ENCODE measurements around the gene GIT1. TPM values are rescaled to one million over a fixed set of nuclear protein-coding genes. Genes with fewer than 3 reads are reported as not detected.
A peak's percentile ranks its signal among the peaks of the same experiment; 100 is the strongest.

The GIT1 gene
- total RNA-seq, 2 donors from 2014 or later, result 32.8 to 54.9 TPM

GRCh38 chr17:29578626-29579485 is 10.6 kb downstream of the GIT1 start:
- Histone ChIP-seq H3K27ac (no peak overlapping the region), H3K4me1 (peaks cover 4% of the 10 kb centered on the region)

GRCh38 chr17:29577385-29578211 is 11.8 kb downstream of the GIT1 start:
- intact Hi-C loops (cut with DNase I), result no loop called here
- Histone ChIP-seq H3K36me3 (peaks cover 6% of the 10 kb centered on the region), H3K27me3 (no peaks in the 10 kb centered on the region), H3K9me3 (no peaks in the 10 kb centered on the region), H3K9ac (ENCODE audit: low read depth in 2 of 2, low read length in 2 of 2) (no peak overlapping the region), H3K4me1 (peaks cover 4% of the 10 kb centered on the region), H3K27ac (no peak overlapping the region), H3K4me3 (no peak overlapping the region)
- DNase-seq, result peak; percentile 16
- TF ChIP-seq, protein P1, sequence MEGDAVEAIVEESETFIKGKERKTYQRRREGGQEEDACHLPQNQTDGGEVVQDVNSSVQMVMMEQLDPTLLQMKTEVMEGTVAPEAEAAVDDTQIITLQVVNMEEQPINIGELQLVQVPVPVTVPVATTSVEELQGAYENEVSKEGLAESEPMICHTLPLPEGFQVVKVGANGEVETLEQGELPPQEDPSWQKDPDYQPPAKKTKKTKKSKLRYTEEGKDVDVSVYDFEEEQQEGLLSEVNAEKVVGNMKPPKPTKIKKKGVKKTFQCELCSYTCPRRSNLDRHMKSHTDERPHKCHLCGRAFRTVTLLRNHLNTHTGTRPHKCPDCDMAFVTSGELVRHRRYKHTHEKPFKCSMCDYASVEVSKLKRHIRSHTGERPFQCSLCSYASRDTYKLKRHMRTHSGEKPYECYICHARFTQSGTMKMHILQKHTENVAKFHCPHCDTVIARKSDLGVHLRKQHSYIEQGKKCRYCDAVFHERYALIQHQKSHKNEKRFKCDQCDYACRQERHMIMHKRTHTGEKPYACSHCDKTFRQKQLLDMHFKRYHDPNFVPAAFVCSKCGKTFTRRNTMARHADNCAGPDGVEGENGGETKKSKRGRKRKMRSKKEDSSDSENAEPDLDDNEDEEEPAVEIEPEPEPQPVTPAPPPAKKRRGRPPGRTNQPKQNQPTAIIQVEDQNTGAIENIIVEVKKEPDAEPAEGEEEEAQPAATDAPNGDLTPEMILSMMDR (IDR thresholded peaks at IDR 0.05), result no peak

More at GRCh38 chr17:29578626-29579485, 10.6 kb downstream of the GIT1 start:
- no peak overlapping the region for H3K9ac ChIP-seq (ENCODE audit: low read depth in 2 of 2, low read length in 2 of 2)
- DNase-seq, result no peak
- H3K4me3 ChIP-seq, result no peak overlapping the region
- no peaks in the 10 kb centered on the region for H3K9me3 ChIP-seq
- H3K27me3 ChIP-seq, result no peaks in the 10 kb centered on the region
- intact Hi-C loops (cut with DNase I), result no loop called here
- TF ChIP-seq, protein P1 (IDR thresholded peaks at IDR 0.05), result no peak
- peaks cover 6% of the 10 kb centered on the region for H3K36me3 ChIP-seq

- Histone ChIP-seq H3K9me3 (no peaks in the 10 kb centered on the region), H3K27me3 (no peaks in the 10 kb centered on the region), H3K36me3 (peaks cover 6% of the 10 kb centered on the region), H3K27ac (no peak overlapping the region), H3K4me3 (no peak overlapping the region), H3K4me1 (peaks cover 4% of the 10 kb centered on the region), H3K9ac (ENCODE audit: low read depth in 2 of 2, low read length in 2 of 2) (no peak overlapping the region)
- peak; percentile 16 for DNase-seq
- TF ChIP-seq, protein P1 (IDR thresholded peaks at IDR 0.05), result no peak
- intact Hi-C loops (cut with DNase I), result no loop called here
Observed at GRCh38 chr17:29577001-29577370, 12.5 kb downstream of the GIT1 start.

DNA sequence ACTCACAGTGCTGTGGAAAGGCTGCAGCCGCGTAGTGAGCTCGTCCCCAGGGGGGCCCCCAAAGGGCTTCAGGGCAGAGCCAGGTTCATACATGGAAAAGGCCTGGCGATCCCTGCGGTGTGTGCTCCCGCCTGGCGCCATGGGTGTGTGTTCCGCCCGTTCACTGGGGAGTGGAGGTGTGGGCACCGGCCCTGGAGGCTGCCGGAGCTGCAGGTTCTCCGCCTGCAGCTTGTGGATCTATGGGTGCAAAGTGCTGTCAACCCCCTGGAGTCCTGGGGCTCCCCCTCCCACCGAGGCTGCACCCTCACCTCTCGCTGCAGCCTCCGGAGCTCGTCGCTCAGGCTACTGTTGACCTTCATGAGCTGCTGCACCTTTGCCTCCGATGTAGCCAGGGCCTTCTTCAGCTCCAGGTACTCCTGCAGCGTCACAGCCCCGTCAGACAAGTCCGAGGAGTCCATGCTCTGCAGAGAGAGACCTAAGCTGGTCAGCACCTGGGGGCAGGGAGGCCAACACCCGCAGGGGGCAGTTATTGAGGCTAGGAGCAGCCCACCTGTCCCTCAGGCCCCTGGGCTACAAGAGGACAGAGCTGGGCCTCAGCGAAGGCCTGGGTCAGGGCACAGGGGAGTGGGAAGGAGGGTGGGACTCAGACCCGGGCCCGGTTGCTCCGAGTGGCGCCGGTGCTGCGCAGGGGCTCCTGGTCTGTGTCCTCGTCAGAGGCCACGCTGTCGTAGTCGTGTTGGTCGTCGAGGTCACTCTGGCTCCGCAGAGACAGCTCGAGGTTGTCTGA is 13.0 kb downstream of the GIT1 start:
- intact Hi-C loops (cut with DNase I), result no loop called here
- no peak overlapping the region for H3K27ac ChIP-seq
- H3K9ac ChIP-seq (ENCODE audit: low read depth in 2 of 2, low read length in 2 of 2), result no peak overlapping the region
- H3K36me3 ChIP-seq, result peaks cover 6% of the 10 kb centered on the region
- TF ChIP-seq, protein P1 (IDR thresholded peaks at IDR 0.05), result no peak
- no peaks in the 10 kb centered on the region for H3K27me3 ChIP-seq
- peaks cover 4% of the 10 kb centered on the region for H3K4me1 ChIP-seq
- H3K4me3 ChIP-seq, result no peak overlapping the region
- H3K9me3 ChIP-seq, result no peaks in the 10 kb centered on the region
- peak; percentile 17 for DNase-seq

Data from colonic mucosa (tissue), 4 donors.